ENCODE results near the gene OLFML2A. TPM values are rescaled to one million over a fixed set of nuclear protein-coding genes. Genes with fewer than 3 reads are reported as not detected.
"Not testable (repeated sequence)": the region's sequence is repeated elsewhere in the genome, so short reads cannot be mapped to it uniquely, and the experiment has no call there.

OLFML2A gene
- 100 to 1,000 TPM in 1 of 4 donors, 10 to 100 TPM in 3; 60.0 to 147 (median 65.5) TPM for total RNA-seq
- polyA plus RNA-seq: 1 to 10 TPM in 1 of 3 donors, under 1 TPM in 2; 0.46 to 3.4 (median 0.60) TPM

DNA sequence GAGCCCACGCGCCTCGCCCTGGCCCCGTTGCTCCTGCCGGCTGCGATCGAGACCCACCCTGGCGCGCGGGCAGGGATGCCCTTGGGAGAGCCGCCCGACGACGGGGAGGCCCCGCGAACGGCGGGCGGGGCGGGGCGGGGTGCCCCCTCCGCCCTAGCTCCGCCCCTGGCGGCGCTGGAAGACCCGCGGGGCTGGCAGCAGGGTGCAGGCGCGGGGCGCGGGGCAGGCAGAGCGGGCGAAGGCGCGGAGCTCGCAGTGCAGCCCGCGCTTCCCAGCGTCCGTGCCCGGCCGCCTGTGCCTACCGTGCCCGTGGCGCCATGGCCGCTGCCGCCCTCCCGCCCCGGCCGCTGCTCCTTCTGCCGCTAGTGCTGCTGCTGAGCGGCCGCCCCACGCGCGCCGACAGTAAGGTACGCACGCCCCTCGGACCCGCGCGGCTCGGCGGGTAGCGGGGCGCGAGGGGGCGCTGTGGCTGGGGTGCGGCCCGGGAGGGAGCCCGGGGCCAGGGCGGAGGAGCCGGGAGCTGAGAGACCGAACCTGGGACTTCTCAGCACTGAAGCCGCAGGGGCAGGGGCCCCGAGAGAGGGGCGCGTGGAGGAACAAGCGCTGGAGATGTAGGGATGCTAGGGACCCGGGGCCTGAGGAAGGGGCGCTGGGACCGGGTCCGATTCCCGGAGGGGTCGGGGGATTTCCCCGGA, at the start of gene OLFML2A:
TSS of gene OLFML2A (plus strand) at position 180 of the 695 bp plus-strand sequence. CDS start at position 318, 138 bp downstream.
- Histone ChIP-seq H3K27ac (peak within 1 kb of the TSS; percentile 85 to 87 (median 86)), H3K4me1 (peaks cover 0 to 71% (median 52%) of the 10 kb centered on the region in 4 donors), H3K27me3 (no peaks in the 10 kb centered on the region), H3K9me3 (no peaks in the 10 kb centered on the region), H3K4me3 (peak within 1 kb of the TSS; percentile 42 to 74 (median 72)), H3K36me3 (no peaks in the 10 kb centered on the region)
- no peak for TF ChIP-seq EP300 (IDR thresholded peaks at IDR 0.05)
- no peak for TF ChIP-seq POLR2A (IDR thresholded peaks at IDR 0.05)
- peak in 1 of 4 experiments; percentile 52 for TF ChIP-seq CTCF (IDR thresholded peaks at IDR 0.05)
- TF ChIP-seq POLR2AphosphoS5 (IDR thresholded peaks at IDR 0.05): peak; percentile 24 to 71 (median 49)
- 1% methylated on average over 87 of the region's 87 CpGs for WGBS, 2 donors
- intact Hi-C loops (cut with DNase I): loop anchor here (5.0 kb wide), 1 partner anchor 60 kb away; no protein-coding TSS in a partner anchor
- peak; percentile 72 for DNase-seq

DNA sequence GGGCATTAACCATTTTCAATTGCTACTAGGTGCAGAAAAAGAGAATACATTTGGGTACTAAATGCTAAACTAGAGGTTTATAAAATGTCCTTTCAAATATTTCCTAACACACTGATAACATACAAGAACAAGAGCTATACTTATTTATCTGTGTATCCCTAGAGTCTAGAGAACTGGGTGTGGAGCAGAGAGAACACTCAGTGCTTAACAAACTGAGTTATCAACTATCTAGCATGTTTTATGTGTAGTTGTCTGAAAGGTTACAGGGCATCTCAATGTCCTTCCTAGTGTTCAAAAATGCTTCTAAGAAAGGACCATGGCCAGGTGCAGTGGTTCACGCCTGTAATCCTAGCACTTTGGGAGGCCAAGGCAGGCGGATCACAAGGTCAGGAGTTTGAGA, 46.2 kb upstream of the OLFML2A start:
- TF ChIP-seq POLR2A (IDR thresholded peaks at IDR 0.05) (no peak), POLR2AphosphoS5 (IDR thresholded peaks at IDR 0.05) (no peak), EP300 (IDR thresholded peaks at IDR 0.05) (no peak), CTCF (IDR thresholded peaks at IDR 0.05) (no peak)
- no peak overlapping the region for H3K27ac ChIP-seq

GRCh38 chr9:124733964-124734740, 42.8 kb upstream of the OLFML2A start:
- Histone ChIP-seq H3K36me3 (no peaks in the 10 kb centered on the region), H3K9me3 (no peaks in the 10 kb centered on the region), H3K4me1 (peaks cover 0 to 12% (median 11%) of the 10 kb centered on the region in 4 donors), H3K4me3 (no peak overlapping the region), H3K27me3 (no peaks in the 10 kb centered on the region), H3K27ac (peak overlapping the region in 1 of 4 donors; percentile 51)
- TF ChIP-seq EP300 (IDR thresholded peaks at IDR 0.05) (no peak), POLR2A (IDR thresholded peaks at IDR 0.05) (no peak), POLR2AphosphoS5 (IDR thresholded peaks at IDR 0.05) (no peak), CTCF (IDR thresholded peaks at IDR 0.05) (no peak)
- intact Hi-C loops (cut with DNase I): no loop called here
- WGBS, 2 donors: 31 to 67% methylated on average over 14 of the region's 14 CpGs
- no peak for DNase-seq

More for the DNA sequence above, 46.2 kb upstream of the OLFML2A start:
- intact Hi-C loops (cut with DNase I): no loop called here
- Histone ChIP-seq H3K27me3 (no peaks in the 10 kb centered on the region), H3K4me1 (peaks cover 0 to 12% (median 11%) of the 10 kb centered on the region in 4 donors), H3K36me3 (no peaks in the 10 kb centered on the region), H3K9me3 (no peaks in the 10 kb centered on the region), H3K4me3 (no peak overlapping the region)
- 89 to 100% methylated on average over 2 of the region's 2 CpGs for WGBS, 2 donors
- DNase-seq: no peak

DNA sequence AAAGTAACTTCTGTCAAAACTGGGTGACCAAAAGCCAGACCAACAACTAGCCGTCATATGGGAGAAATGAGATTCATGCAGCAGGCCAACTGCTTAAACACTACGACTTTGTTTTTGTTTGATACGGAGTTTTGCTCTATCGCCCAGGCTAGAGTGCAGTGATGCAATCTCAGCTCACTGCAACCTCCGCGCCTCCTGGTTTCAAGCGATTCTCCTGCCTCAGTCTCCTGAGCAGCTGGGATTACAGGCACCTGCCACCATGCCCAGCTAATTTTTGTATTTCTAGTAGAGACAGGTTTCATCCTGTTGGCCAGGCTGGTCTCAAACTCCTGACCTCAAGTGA, 42.2 kb upstream of the OLFML2A start:
- DNase-seq; H3K4me3 ChIP-seq; H3K36me3 ChIP-seq; H3K27me3 ChIP-seq; H3K9me3 ChIP-seq; intact Hi-C loops (cut with DNase I): not testable (repeated sequence)
- WGBS, 2 donors: 87 to 88% methylated on average over 7 of the region's 7 CpGs
- peak overlapping the region in 2 of 4 donors; percentile 46 to 51 for H3K27ac ChIP-seq
- H3K4me1 ChIP-seq: peaks cover 0 to 12% (median 11%) of the 10 kb centered on the region in 4 donors

GRCh38 chr9:124735121-124735520, 41.8 kb upstream of the OLFML2A start:
- intact Hi-C loops (cut with DNase I): no loop called here
- DNase-seq: no peak
- peak overlapping the region in 2 of 4 donors; percentile 46 to 51 for H3K27ac ChIP-seq
- TF ChIP-seq CTCF (IDR thresholded peaks at IDR 0.05) (no peak), POLR2A (IDR thresholded peaks at IDR 0.05) (no peak), EP300 (IDR thresholded peaks at IDR 0.05) (no peak), POLR2AphosphoS5 (IDR thresholded peaks at IDR 0.05) (no peak)
- no peaks in the 10 kb centered on the region for H3K9me3 ChIP-seq
- H3K4me1 ChIP-seq: peaks cover 0 to 12% (median 11%) of the 10 kb centered on the region in 4 donors
- H3K4me3 ChIP-seq: no peak overlapping the region
- H3K36me3 ChIP-seq: no peaks in the 10 kb centered on the region
- no peaks in the 10 kb centered on the region for H3K27me3 ChIP-seq

DNA sequence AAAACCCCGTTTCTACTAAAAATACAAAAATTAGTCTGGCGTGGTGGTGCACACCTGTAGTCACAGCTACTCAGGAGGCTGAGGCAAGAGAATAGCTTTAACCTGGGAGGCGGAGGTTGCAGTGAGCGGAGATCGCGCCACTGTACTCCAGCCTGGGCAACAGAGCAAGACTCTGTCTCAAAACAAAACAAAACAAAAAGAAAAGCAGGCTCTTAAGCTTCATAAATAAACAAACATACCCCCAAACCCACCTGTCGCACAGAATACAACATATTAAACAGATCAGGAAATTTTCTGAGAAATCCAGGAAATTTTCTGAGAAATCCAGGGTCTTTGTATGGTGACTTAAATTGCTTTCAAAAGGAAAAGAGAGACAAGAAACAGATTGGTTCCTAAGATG, 38.9 kb upstream of the OLFML2A start:
- H3K27me3 ChIP-seq; DNase-seq; H3K4me3 ChIP-seq; H3K36me3 ChIP-seq; intact Hi-C loops (cut with DNase I); H3K27ac ChIP-seq; H3K9me3 ChIP-seq: not testable (repeated sequence)
- H3K4me1 ChIP-seq: peaks cover 0 to 12% (median 11%) of the 10 kb centered on the region in 4 donors
- 97% methylated on average over 7 of the region's 7 CpGs for WGBS, 2 donors

All from sigmoid colon (tissue), 7 donors.